Measurements from ENCODE around the gene ZNF319. TPM values are rescaled to one million over a fixed set of nuclear protein-coding genes. Genes with fewer than 3 reads are reported as not detected.

The ZNF319 gene
- total RNA-seq, 3 donors from 2014 or later (not counting 1 experiment from before 2014, with no cell fraction given) = 15.9 to 31.3 (median 29.3) TPM

GRCh38 chr16:58019866-58020538 is 19.5 kb upstream of the ZNF319 start:
- peaks cover 23% of the 10 kb centered on the region for H3K36me3 ChIP-seq (ENCODE audit: control insufficient read depth, insufficient read depth, low read length)
- Mint-ChIP-seq H3K27ac (peak overlapping the region in 1 of 2 donors; percentile 37), H3K27me3 (ENCODE audit: low read depth in 2 of 2) (peaks cover 0 to 3% of the 10 kb centered on the region in 2 donors), H3K4me1 (peaks cover 0 to 15% of the 10 kb centered on the region in 2 donors), H3K4me3 (no peak overlapping the region), H3K36me3 (no peaks in the 10 kb centered on the region), H3K9me3 (no peaks in the 10 kb centered on the region)
- H3K27me3 ChIP-seq (ENCODE audit: control insufficient read depth, insufficient read depth, low read length) = no peaks in the 10 kb centered on the region
- peaks cover 10% of the 10 kb centered on the region for H3K4me1 ChIP-seq (ENCODE audit: control insufficient read depth, insufficient read depth, low read length)
- no peak overlapping the region for H3K4me3 ChIP-seq (ENCODE audit: low read length)
- ATAC-seq (no peak), DNase-seq (no peak)
- intact Hi-C loops (cut with micrococcal nuclease) = loop anchor here (2.0 to 10.0 kb wide), 3 partner anchors 107 to 287 kb away; partner anchors contain the start of gene CSNK2A2
- TF ChIP-seq, protein P1, sequence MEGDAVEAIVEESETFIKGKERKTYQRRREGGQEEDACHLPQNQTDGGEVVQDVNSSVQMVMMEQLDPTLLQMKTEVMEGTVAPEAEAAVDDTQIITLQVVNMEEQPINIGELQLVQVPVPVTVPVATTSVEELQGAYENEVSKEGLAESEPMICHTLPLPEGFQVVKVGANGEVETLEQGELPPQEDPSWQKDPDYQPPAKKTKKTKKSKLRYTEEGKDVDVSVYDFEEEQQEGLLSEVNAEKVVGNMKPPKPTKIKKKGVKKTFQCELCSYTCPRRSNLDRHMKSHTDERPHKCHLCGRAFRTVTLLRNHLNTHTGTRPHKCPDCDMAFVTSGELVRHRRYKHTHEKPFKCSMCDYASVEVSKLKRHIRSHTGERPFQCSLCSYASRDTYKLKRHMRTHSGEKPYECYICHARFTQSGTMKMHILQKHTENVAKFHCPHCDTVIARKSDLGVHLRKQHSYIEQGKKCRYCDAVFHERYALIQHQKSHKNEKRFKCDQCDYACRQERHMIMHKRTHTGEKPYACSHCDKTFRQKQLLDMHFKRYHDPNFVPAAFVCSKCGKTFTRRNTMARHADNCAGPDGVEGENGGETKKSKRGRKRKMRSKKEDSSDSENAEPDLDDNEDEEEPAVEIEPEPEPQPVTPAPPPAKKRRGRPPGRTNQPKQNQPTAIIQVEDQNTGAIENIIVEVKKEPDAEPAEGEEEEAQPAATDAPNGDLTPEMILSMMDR (IDR thresholded peaks at IDR 0.05) = no peak
- no peaks in the 10 kb centered on the region for H3K9me3 ChIP-seq (ENCODE audit: control insufficient read depth, insufficient read depth, low read length)
- H3K27ac ChIP-seq (ENCODE audit: low read length) = no peak overlapping the region
- WGBS (ENCODE audit: insufficient coverage) = 86% methylated on average over 8 of the region's 8 CpGs

- Mint-ChIP-seq H3K36me3 (no peaks in the 10 kb centered on the region), H3K9me3 (no peaks in the 10 kb centered on the region), H3K27me3 (ENCODE audit: low read depth in 2 of 2) (no peaks in the 10 kb centered on the region), H3K4me3 (no peak overlapping the region), H3K27ac (no peak overlapping the region), H3K4me1 (peaks cover 0 to 9% of the 10 kb centered on the region in 2 donors)
- no peaks in the 10 kb centered on the region for H3K27me3 ChIP-seq (ENCODE audit: control insufficient read depth, insufficient read depth, low read length)
- 87% methylated on average over 7 of the region's 7 CpGs for WGBS (ENCODE audit: insufficient coverage)
- no peak overlapping the region for H3K4me3 ChIP-seq (ENCODE audit: low read length)
- peaks cover 23% of the 10 kb centered on the region for H3K36me3 ChIP-seq (ENCODE audit: control insufficient read depth, insufficient read depth, low read length)
- no peak for DNase-seq
- no peaks in the 10 kb centered on the region for H3K9me3 ChIP-seq (ENCODE audit: control insufficient read depth, insufficient read depth, low read length)
- TF ChIP-seq, protein P1 (IDR thresholded peaks at IDR 0.05) = no peak
- no peaks in the 10 kb centered on the region for H3K4me1 ChIP-seq (ENCODE audit: control insufficient read depth, insufficient read depth, low read length)
- H3K27ac ChIP-seq (ENCODE audit: low read length) = no peak overlapping the region
- intact Hi-C loops (cut with micrococcal nuclease) = no loop called here
- ATAC-seq = no peak
Measured at GRCh38 chr16:58018803-58019202, 18.3 kb upstream of the ZNF319 start.

GRCh38 chr16:58016840-58017446 is 16.5 kb upstream of the ZNF319 start:
- no peaks in the 10 kb centered on the region for H3K27me3 ChIP-seq (ENCODE audit: control insufficient read depth, insufficient read depth, low read length)
- Mint-ChIP-seq H3K9me3 (no peaks in the 10 kb centered on the region), H3K4me1 (peaks cover 0 to 9% of the 10 kb centered on the region in 2 donors), H3K27ac (no peak overlapping the region), H3K27me3 (ENCODE audit: low read depth in 2 of 2) (no peaks in the 10 kb centered on the region), H3K36me3 (no peaks in the 10 kb centered on the region), H3K4me3 (no peak overlapping the region)
- WGBS (ENCODE audit: insufficient coverage) = 92% methylated on average over 12 of the region's 12 CpGs
- no peak overlapping the region for H3K4me3 ChIP-seq (ENCODE audit: low read length)
- intact Hi-C loops (cut with micrococcal nuclease) = no loop called here
- TF ChIP-seq, protein P1 (IDR thresholded peaks at IDR 0.05) = no peak
- DNase-seq = no peak
- no peaks in the 10 kb centered on the region for H3K9me3 ChIP-seq (ENCODE audit: control insufficient read depth, insufficient read depth, low read length)
- no peak overlapping the region for H3K27ac ChIP-seq (ENCODE audit: low read length)
- H3K36me3 ChIP-seq (ENCODE audit: control insufficient read depth, insufficient read depth, low read length) = peaks cover 28% of the 10 kb centered on the region
- ATAC-seq = no peak
- H3K4me1 ChIP-seq (ENCODE audit: control insufficient read depth, insufficient read depth, low read length) = no peaks in the 10 kb centered on the region

Data from natural killer cell (primary cell).